HPDE6-E6E7 (cell line): ENCODE results near the gene DUSP22.

ENCODE experiments used
- DNase-seq: peaks from one replicate; pipeline ENCODE4 v3.0.0; 2011; ENCODE audit warnings: missing footprints; ENCODE audit errors: extremely low spot score

The DUSP22 gene

DNA sequence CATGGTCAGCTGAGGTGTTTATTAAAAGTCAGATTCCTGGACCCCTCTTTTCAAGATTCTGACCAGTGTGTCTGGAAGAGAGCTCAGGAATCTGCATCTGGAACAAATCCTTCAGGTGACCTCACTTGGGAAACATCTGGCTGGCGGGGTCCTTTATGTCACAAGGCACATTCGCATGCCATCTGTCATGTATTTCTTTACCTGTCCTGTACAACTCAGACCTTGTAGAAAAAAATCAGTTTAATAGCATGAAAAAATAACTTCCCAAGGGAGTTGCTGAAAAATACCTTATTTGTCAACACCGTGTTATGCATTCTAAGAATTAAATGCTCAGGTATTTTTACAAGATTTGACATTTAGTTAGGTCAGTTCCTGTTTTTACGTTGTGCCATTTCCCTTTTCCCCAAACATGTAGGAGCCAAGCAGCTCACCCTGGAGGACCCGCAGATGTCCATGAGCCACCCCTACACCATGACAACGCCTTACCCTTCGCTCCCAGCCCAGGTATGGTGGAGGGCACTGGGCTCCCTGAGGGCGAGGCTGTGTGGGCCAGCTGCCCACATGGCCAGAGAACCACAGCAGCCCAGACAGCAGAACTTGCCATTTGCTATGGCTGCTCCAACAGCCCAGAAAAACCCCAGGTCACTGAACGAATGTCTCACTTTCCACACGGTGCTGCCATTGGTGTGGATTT lies 103.3 kb downstream of the DUSP22 start:
- DNase-seq, result no peak

DNA sequence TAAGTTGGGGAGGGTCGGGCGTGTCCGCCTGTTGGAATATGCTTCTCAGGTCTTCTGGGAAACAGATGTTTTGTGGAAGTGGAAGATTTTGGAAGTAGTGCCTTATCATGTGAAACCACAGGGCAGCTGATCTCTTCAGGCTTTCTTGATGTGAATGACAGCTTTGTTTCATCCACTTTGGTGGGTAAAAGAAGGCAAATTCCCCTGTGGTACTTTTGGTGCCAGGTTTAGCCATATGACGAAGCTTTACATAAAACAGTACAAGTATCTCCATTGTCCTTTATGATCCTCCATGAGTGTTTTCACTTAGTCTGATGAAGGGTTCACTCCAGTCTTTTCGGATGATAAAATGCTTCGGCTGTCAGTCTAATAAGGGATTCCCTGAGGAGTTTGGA lies 103.8 kb downstream of the DUSP22 start:
- DNase-seq, result no peak

DNA sequence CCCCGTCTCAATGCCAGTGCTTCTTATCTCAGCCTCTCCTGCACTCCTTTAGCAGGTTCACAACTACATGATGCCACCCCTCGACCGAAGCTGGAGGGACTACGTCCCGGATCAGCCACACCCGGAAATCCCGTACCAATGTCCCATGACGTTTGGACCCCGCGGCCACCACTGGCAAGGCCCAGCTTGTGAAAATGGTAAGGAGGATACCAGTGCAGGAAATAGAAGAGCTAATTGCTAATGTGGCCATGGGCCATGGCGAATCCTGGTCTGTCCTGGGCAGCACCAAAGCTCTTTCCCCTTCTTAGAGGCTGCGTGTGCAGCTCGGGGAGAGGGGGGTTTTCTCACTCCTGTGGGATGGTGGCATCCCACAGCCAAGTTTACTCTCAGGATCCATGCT lies 104.8 kb downstream of the DUSP22 start:
- DNase-seq, result no peak

DNA sequence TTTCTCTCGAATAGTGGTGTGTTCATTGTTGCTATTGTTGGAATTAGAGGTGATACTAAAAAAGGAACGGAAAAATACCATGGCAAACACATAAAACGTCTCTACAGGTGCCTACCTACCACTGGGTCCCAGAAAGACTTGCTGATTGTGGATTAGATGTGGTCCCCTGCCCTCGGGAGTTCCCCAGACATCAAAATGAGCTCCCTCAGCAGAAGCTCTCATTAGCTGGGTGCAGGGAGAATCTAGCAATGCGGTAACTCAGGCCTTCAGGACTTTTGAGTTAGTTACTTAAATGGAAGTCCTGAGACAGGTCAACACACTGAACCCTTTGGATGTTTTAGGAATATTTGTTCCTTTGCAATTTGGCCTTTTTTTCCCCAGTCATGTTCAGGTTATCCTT lies 105.3 kb downstream of the DUSP22 start:
- no peak for DNase-seq

DNA sequence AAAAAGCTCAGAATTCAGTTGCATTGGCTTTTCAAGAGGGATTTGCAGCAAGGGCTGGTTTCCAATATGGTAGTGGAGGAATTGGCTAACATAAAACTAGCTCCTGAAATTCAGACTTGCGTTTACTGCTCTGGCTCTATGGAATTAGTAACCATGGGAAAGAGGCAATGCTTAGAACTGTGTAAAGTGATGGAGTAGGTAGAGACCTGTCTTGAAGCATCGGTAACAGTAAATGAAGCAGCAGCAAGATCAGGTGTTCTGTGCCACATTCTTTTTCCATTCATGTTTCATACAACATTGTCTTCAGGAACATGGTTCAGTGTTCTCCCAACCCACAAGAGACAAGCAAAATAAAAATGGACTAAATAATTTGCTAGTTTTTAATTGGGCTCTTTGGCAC lies 105.8 kb downstream of the DUSP22 start:
- no peak for DNase-seq

DNA sequence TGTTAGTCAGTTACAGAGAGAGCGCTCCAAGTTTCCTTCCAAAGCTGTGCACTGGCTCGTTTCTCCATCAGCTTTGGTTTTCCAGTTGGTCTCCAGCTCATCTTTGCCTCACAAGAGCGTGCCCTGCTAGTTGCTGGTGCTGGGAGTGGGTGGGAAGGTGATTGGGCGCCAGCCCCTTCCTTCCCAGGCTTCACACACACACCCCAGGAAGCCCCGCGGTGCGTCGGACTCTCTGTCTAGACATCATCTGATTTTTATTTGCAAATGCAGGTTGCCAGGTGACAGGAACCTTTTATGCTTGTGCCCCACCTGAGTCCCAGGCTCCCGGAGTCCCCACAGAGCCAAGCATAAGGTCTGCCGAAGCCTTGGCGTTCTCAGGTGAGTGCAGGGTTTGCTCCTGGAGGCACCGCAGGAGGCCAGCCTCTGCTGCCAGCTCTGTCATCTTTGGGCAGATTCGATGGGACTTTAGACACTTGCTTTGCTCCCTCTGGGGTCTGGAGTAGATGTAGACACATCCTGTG lies 106.3 kb downstream of the DUSP22 start:
- no peak for DNase-seq

DNA sequence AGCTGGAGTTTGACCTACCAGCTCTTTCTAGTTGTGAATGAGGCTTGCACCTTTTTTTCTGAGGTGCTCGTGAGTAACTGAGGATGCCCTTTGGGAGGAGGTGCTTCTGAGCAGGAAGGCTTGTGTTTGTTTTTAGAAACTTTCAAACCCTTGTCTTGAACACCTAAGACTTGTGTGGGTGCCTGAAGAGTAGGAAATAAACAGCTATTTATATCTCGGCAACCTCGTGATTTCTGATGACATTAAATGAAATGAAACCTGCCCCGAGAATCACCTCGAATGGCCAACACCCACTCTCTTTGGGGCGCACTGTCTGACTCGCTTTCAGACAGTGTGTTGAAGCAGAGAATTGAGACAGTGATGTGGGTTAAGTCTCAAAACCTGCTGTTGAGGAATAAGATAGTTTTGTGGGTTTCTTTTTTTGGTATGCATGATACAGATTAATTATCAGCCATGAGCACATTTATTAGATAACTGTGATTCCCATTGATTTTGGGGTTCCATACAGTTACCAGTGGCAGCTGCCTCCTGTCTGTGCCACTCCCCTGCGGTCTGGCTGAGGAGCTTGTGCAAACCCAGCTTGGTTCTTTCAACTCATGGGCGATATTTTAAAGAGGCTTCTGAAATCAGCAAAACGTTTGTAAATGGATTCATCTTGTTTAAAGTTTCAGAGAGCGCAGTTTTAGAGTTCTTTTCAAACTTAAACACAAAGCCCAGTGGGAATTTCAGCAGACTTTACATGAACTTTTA lies 107.7 kb downstream of the DUSP22 start:
- DNase-seq, result no peak

DNA sequence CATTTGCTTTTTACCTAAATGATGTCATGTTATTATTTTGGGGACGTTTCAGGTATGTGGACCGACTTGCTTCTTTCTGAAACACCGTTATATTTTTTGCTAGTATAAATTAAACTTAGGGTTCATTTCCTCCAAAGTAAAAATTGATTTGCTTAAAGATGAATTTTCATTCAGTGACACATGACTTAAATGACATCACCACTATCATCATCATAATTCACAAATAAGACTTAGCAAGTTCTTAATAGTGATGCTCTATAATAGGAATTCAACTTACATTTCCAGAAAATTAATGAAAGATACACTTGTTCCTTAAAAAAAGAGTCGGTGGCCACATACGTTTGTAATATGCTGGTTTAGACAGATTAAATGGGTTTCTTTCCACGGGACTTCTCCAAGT lies 108.5 kb downstream of the DUSP22 start:
- DNase-seq, result no peak
